HG02678 (cell line): ENCODE data around the gene UST.
"Not testable (repeated sequence)": the region's sequence is repeated elsewhere in the genome, so short reads cannot be mapped to it uniquely, and the experiment has no call there.

Experiments used
- ATAC-seq: cut with Tn5 transposase; IDR thresholded peaks from one replicate; pipeline ENCODE4 v1.9.1; 2021; ENCODE audit warnings: mild to moderate bottlenecking, moderate library complexity; ENCODE audit not compliant: unreplicated experiment

The UST gene

GRCh38 chr6:148934539-148934938 is 187.7 kb downstream of the UST start:
- no peak for ATAC-seq

- ATAC-seq: no peak
Measured at GRCh38 chr6:148934961-148935360, 188.1 kb downstream of the UST start.

DNA sequence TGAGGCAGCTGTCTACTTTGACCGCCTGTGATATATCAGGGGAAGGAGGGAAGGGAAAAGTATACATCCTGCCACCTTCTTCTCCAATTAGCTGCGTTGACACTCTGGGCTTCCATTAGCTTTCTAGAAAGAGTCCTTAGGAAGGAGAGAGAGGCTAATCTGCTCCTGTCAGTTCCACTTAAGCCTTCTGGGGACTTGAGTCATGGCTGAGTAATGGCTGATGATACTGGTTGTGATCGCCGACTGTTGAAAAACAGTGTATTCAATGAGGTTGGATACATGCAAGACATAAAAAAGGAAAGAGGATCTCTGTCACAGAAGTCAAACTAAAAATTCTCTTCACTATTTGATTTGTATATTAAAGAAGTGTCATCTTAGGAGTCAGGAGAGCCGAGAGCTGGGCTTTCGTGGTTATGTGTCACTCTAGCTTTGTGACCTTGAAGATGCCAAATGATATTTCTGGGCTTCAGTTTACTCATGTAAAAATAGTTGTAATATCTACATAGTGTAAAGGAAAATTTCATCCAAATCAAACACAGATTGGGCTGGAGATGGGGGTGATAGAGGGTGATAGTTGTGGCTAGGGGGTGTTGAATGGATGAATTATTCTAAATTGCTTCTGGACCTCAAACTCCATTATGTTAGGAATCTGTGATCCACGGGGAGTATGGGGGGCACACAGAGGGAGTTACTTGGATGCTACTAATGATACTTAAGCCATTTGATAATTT is 189.0 kb downstream of the UST start:
- no peak for ATAC-seq

GRCh38 chr6:148943451-148943850 is 196.6 kb downstream of the UST start:
- no peak for ATAC-seq

DNA sequence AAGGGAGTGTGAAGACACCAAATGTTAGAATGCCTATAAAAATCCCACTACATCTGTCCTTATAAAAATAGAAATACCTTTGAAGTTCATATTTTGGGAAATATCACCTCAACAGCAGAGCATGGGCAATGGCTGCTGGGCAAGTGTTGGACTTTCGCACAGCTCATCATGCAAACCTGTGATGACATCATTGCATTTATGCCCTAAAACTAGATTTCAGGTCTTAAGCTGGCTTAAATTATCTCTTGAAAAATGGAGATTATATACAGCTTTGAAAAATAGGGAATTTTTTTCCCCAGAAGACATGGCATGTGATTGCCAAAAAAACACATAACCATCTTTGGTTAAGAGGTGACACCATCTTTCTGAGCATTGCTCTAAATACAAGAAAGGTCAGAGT is 197.8 kb downstream of the UST start:
- ATAC-seq: no peak

- ATAC-seq: no peak
Measured at GRCh38 chr6:148945301-148946021, 198.6 kb downstream of the UST start.

- ATAC-seq: peak; percentile 82
Measured at GRCh38 chr6:148947621-148948444, 201.0 kb downstream of the UST start.

- no peak for ATAC-seq
Measured at GRCh38 chr6:148951662-148952061, 204.8 kb downstream of the UST start.

DNA sequence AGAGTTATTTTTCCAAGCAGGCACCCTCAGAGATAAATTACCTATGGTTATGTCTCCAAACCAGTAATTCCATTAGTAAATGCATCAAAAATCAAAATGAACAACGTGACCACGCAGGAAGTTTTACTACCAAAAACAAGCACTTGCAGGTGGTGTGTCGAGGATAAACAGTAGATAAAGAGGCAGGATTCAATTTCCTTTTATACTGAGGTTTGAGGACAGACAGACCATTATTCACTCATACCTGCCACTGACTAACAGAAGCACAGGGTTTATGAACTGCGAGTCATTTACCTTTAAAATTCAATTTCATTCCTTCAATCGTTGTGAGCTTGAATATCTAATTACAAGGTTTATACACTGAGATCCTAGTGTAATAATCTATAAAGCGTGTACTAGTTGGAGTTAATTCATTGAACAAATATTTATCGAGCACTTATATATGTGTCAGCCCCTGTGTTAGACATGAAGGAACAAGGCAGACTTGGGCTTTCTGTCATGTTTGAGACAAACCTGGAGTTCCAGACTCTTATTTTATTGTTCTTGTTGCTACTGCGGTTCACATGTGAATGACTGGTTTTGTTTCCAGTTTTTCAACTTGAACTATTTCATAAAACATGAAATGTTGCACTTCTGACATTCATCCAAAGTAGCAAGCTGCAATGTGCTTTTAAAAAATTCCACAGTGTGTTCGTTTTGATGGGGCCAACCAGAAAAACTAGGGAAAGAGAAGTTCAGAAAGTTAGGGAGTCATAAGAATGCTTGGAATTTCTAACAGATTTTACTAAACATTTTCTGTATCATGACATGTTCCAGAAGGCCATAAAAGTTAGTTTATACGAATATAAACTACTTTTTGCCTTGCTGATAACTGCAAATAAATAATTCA is 205.6 kb downstream of the UST start:
- ATAC-seq: no peak

GRCh38 chr6:148954461-148954860 is 207.6 kb downstream of the UST start:
- no peak for ATAC-seq

DNA sequence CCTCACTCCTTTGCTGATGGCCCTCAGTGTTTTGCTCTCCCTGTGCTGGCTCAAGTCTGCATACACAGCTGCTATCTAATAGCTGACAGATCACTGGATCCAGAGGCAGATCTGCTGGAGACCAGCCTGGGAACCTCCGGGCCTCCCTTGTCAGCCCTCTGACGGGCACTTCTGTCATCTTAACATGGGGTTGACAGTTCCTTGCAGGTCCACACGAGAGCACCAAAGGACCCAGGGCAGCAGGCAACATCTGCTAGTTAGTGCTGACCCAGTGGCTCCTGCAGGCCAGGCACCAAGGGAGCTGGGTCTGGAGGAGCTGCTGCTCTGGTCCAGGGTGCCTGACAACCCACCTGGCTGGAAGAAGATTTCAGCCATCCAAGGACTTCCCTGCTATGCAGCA is 208.1 kb downstream of the UST start:
- ATAC-seq: no peak

DNA sequence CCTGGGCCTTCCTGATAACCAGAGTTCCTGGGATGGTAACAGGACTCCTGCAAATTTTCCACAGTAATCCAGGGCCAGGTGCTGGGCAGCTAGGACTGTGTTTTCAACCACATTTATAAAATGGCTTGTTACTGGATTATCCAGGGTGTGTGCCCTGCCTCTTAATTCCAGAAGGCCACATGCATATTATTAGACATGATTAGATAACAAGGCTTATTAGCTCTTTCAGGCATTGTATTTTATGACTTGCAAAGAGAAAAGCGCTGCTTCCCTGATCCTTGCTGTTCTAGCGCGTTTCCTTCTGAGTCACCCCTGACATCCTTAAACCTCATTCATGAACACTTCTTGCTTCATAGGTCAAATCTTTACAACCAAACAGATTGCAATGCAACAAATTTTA is 208.6 kb downstream of the UST start:
- ATAC-seq: no peak

GRCh38 chr6:148956163-148956562 is 209.3 kb downstream of the UST start:
- not testable (repeated sequence) for ATAC-seq

DNA sequence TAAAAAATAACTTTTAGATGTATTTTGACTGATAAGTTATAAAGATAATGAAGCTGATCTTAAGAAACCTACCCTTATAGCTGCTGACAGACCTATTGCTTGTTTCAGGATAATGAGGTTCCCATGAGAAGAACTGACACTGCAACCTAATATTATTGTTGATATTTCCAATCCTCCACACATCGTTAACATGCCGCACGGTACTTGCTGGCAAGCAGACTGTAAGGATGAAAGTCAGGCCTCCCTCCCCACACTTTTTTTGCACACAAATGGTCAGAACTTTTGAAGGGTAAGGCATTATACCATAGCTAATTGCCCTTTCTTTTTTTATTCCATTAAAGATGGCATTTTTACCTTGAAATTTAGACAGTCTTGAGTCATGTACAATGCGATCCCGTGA is 210.9 kb downstream of the UST start:
- no peak for ATAC-seq

DNA sequence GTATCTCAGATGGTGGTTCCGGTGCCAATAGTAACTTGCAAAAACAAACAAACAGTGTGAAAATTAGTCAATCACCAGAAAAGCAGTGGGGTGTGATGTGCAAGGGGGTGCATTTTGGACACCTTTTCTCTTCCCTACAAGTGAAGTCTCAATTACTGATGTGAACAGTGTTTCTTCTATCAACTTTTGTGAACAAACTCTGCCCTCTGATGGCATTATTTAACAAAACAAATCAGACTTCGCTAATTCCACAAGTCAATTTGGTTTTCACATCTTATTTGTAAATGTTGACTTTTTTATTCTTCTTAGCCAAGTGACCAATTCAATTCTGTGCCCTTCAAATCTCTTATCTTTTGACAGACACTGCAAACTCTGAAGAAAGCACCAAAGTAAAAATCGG is 212.2 kb downstream of the UST start:
- ATAC-seq: no peak

GRCh38 chr6:148959501-148959900 is 212.7 kb downstream of the UST start:
- no peak for ATAC-seq

DNA sequence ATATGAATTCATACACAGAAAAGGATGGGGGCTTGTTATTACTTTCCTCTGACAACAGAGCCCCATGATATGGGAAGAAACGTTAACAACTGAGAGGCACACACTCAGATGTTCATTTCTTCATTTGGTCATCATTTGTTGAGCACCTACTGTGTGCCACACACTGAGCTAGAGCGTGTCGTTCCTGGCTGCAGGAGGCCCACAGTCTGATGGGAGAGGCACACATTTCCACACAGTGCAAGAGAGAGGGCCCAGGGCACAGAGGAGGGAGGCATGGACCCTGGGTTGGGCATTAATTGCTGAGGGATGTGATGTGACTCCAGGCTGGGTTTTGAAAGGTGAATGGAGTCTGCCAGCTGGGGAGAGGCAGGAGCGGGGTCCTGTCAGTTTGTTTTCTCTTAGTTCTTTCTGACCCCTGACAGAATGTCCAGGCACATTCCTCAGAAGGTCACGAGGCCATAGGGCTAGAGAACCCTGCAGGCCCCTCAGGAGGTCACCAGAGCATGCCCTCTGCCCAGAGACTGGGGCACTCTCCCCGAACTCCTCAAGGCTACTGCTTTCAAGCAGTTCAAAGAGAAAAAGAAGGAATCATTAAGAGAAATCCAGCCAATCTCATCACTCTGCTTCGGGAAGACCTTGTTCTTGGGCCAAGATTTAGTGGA is 216.2 kb downstream of the UST start:
- no peak for ATAC-seq

DNA sequence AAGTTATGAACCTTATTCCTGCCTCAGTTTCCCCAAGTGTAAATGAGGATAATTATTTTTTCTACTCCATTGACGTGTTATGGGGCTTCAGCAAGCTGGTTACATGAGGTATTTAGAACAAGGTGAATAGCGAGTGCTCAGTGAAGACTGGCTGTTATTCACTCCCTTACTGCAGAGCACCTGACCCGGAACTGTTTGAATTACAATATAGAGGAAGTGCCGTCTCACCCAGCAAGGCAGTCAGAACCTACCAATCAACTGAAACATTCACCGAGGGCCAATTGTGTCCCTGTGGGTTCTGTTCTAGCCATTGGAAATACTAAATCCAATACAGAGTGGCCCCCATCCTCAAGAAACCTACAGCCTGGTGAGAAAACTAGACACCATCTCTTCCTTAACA is 216.9 kb downstream of the UST start:
- no peak for ATAC-seq

DNA sequence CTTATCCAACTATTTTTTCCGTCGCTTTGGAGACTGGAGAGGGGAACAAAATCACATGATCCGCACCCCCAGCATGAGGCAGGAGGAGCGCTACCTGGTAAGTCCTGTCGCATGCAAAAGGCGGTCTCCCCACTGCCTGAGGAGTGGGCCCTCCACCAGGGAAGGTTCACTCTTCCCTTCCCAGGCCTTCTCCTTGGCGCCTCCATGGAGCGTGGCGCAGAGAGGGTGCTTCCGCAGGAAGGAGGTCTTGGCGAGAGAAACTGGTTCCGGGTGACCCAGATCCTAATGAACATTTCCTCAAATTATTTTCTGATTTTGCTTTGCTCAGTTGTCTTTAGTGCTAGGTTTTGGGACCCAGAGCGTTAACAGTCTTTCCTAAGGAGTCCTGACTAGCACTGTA is 217.6 kb downstream of the UST start:
- no peak for ATAC-seq

DNA sequence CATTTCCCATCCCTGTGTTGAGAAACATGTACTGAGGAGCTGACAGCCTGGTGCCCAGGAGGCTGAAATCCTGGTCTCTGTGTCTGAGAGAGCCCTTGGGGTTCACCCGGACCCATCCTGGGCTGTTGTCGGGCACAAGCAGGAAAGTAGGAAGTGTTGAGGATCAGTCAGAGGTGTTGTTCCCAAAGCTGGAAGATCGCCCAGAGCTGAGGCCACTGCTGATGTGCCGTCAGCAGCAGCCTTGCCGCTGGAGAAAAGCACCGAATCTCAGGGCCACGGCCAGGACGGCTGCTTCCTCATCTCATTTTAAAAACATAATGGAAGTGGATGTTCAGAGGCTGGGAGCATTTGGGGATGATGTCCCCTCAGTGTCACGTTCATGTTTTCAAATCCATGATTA is 218.5 kb downstream of the UST start:
- no peak for ATAC-seq
